ENCODE data around the gene OR10H1. TPM values are rescaled to one million over a fixed set of nuclear protein-coding genes. Genes with fewer than 3 reads are reported as not detected.

Gene OR10H1
- total and polyA plus RNA-seq, 9 of the 15 experiments (the other 6 are each of a cell fraction or from before 2014, with no cell fraction given), result not detected

GRCh38 chr19:15836330-15837220 lies 21.1 kb upstream of the OR10H1 start (continued):
- TF ChIP-seq KAT8 (IDR thresholded peaks at IDR 0.05; ENCODE audit: low read depth) (no peak), ZNF57 (CRISPR knock-in tag; IDR thresholded peaks at IDR 0.05) (peak; percentile 79; the same call in 1 of the 2 replicates), MXI1 (IDR thresholded peaks at IDR 0.05; ENCODE audit: low read depth, low read length) (no peak), NR4A1 (CRISPR knock-in tag; IDR thresholded peaks at IDR 0.05) (no peak), NR4A1 (tag; IDR thresholded peaks at IDR 0.05) (peak; percentile 17; the same call in 1 of the 2 replicates), E2F8 (IDR thresholded peaks at IDR 0.05; ENCODE audit: low read depth, partially characterized antibody) (peak; percentile 89), ZBTB1 (CRISPR knock-in tag; IDR thresholded peaks at IDR 0.05; ENCODE audit: borderline replicate concordance, low read depth) (no peak), CHAMP1 (IDR thresholded peaks at IDR 0.05) (no peak; the same call in 1 of the 2 replicates), GABPB2 (CRISPR knock-in tag; conservative IDR thresholded peaks at IDR 0.05) (no peak), ZNF830 (CRISPR knock-in tag; IDR thresholded peaks at IDR 0.05) (peak; percentile 47; the same call in 1 of the 2 replicates), TOE1 (IDR thresholded peaks at IDR 0.05; ENCODE audit: borderline replicate concordance) (peak; percentile 73; the same call in 1 of the 2 replicates), TOE1 (CRISPR knock-in tag; IDR thresholded peaks at IDR 0.05; ENCODE audit: borderline replicate concordance, low read depth) (no peak), POLR2AphosphoS5 (IDR thresholded peaks at IDR 0.05; ENCODE audit: control insufficient read depth, insufficient read depth, low read depth, low read length) (no peak; the same call in 1 of the 2 replicates), NCOA4 (IDR thresholded peaks at IDR 0.05; ENCODE audit: partially characterized antibody) (no peak), ZNF282 (CRISPR knock-in tag; IDR thresholded peaks at IDR 0.05) (no peak), NR1H2 (CRISPR knock-in tag; IDR thresholded peaks at IDR 0.05) (no peak), GMEB1 (CRISPR knock-in tag; IDR thresholded peaks at IDR 0.05) (no peak; the same call in 1 of the 2 replicates), PCBP2 (IDR thresholded peaks at IDR 0.05; ENCODE audit: low read depth, low read length, poor library complexity, severe bottlenecking) (no peak)
